Measurements from ENCODE around the gene BICC1.

Gene BICC1

GRCh38 chr10:58651742-58652141 is 139.1 kb downstream of the BICC1 start:
- no peak for DNase-seq

GRCh38 chr10:58653139-58653538 is 140.5 kb downstream of the BICC1 start:
- peak; percentile 59 for DNase-seq

GRCh38 chr10:58660575-58661255 is 148.0 kb downstream of the BICC1 start:
- DNase-seq: peak; percentile 30

GRCh38 chr10:58661336-58661735 is 148.7 kb downstream of the BICC1 start:
- DNase-seq: peak; percentile 88

- DNase-seq: no peak
Observed at GRCh38 chr10:58661902-58662301, 149.2 kb downstream of the BICC1 start.

GRCh38 chr10:58662314-58662713 is 149.6 kb downstream of the BICC1 start:
- DNase-seq: peak; percentile 94

- no peak for DNase-seq
Observed at GRCh38 chr10:58665361-58665760, 152.7 kb downstream of the BICC1 start.

GRCh38 chr10:58666024-58666423 is 153.4 kb downstream of the BICC1 start:
- DNase-seq: no peak

- no peak for DNase-seq
Observed at GRCh38 chr10:58667658-58668310, 155.1 kb downstream of the BICC1 start.

GRCh38 chr10:58672845-58673244 is 160.2 kb downstream of the BICC1 start:
- DNase-seq: peak; percentile 34

- DNase-seq: no peak
Observed at GRCh38 chr10:58674251-58674650, 161.6 kb downstream of the BICC1 start.

- no peak for DNase-seq
Observed at GRCh38 chr10:58675321-58675720, 162.6 kb downstream of the BICC1 start.

GRCh38 chr10:58691528-58691927 is 178.9 kb downstream of the BICC1 start:
- DNase-seq: no peak

GRCh38 chr10:58693919-58694318 is 181.2 kb downstream of the BICC1 start:
- DNase-seq: no peak

- no peak for DNase-seq
Observed at GRCh38 chr10:58695022-58695421, 182.3 kb downstream of the BICC1 start.

GRCh38 chr10:58696736-58697135 is 184.1 kb downstream of the BICC1 start:
- no peak for DNase-seq

- DNase-seq: no peak
Observed at GRCh38 chr10:58697691-58698090, 185.0 kb downstream of the BICC1 start.

GRCh38 chr10:58698777-58699356 is 186.2 kb downstream of the BICC1 start:
- no peak for DNase-seq

- peak; percentile 6 for DNase-seq
Observed at GRCh38 chr10:58700591-58700990, 187.9 kb downstream of the BICC1 start.

GRCh38 chr10:58701405-58702135 is 188.9 kb downstream of the BICC1 start:
- peak; percentile 57 for DNase-seq

GRCh38 chr10:58704226-58704625 is 191.6 kb downstream of the BICC1 start:
- peak; percentile 38 for DNase-seq

GRCh38 chr10:58704671-58705141 is 192.0 kb downstream of the BICC1 start:
- no peak for DNase-seq

GRCh38 chr10:58706836-58707235 is 194.2 kb downstream of the BICC1 start:
- no peak for DNase-seq
